Measurements from ENCODE around the gene ZNF835. TPM values are rescaled to one million over a fixed set of nuclear protein-coding genes. Genes with fewer than 3 reads are reported as not detected.

ZNF835 gene
- total and polyA plus RNA-seq, 2 of the 13 experiments (the other 11 are each of a cell fraction or from before 2014, with no cell fraction given), result not detected

DNA sequence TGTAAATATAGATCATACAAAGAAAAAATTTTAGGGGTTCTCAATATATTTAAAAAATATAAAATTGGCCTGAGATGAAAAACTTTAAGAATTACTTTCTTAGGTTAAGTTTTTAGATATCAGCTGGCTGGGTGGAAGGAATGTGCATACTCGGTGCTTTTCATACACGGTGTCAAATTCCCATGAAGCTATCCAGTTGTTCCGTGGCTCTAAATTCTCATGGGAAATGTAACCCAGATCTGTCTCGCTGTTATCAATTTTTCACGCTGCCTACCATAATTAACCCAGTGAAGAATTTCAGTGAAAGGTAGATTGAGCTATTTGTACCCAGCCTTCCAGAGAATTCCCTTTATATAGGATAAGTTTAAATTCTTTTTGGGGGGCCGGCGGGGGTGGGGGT, 11.6 kb upstream of the ZNF835 start:
- in situ Hi-C loops (cut with HindIII; ENCODE audit: extremely low pct_ligation_motif_present, low pct_unique_long_range_greater_than_20kb), result no loop called here
- WGBS (ENCODE audit: low lambda C conversion rate), result 10% methylated on average over 7 of the region's 7 CpGs
- CTCF ChIA-PET (ENCODE audit: low intra/inter-chr PET ratio, low total read pairs), result no interaction called here

More for the DNA sequence above, 11.6 kb upstream of the ZNF835 start:
- Histone ChIP-seq H3K4me1 (ENCODE audit: insufficient read depth, low read length) (no peaks in the 10 kb centered on the region), H3K79me2 (ENCODE audit: insufficient read depth, low read length) (no peaks in the 10 kb centered on the region), H3K4me2 (ENCODE audit: low read depth, low read length) (no peak overlapping the region), H3K9ac (ENCODE audit: insufficient read depth, low read depth, low read length) (no peak overlapping the region), H3K36me3 (replicated peaks in 1 of 2; ENCODE audit: control insufficient read depth in 1 of 2, insufficient read depth in 2 of 2, low read length in 2 of 2) (no peaks in the 10 kb centered on the region), H3K4me3 (replicated peaks in 1 of 3; ENCODE audit: insufficient read depth in 1 of 3, low read depth in 2 of 3, low read length in 3 of 3) (no peak overlapping the region), H3K27ac (ENCODE audit: extremely low read length, insufficient read depth, low read length) (no peak overlapping the region), H3K9me3 (ENCODE audit: low read length) (peaks cover 6% of the 10 kb centered on the region; the same call in 1 of the 2 replicates), H3K27me3 (ENCODE audit: control insufficient read depth in 1 of 2, insufficient read depth in 2 of 2, low read length in 2 of 2) (no peaks in the 10 kb centered on the region; a peak in 1 of 5 replicates), H2AFZ (ENCODE audit: low read length) (no peak overlapping the region), H4K20me1 (ENCODE audit: insufficient read depth, low read length) (no peaks in the 10 kb centered on the region)
- no peak for DNase-seq (ENCODE audit: low spot score)
- no peak for TF ChIP-seq SPEN (CRISPR knock-in tag; IDR thresholded peaks at IDR 0.05; ENCODE audit: low read depth)
- TF ChIP-seq ZMYM4 (CRISPR knock-in tag; IDR thresholded peaks at IDR 0.05), result no peak
- TF ChIP-seq MEIS1 (CRISPR knock-in tag; IDR thresholded peaks at IDR 0.05; ENCODE audit: borderline replicate concordance), result no peak
- TF ChIP-seq TFDP2 (CRISPR knock-in tag; IDR thresholded peaks at IDR 0.05), result no peak
- no peak for TF ChIP-seq ZNF501 (CRISPR knock-in tag; IDR thresholded peaks at IDR 0.05)
- TF ChIP-seq SIN3A (IDR thresholded peaks at IDR 0.05; ENCODE audit: borderline replicate concordance, low read depth, low read length), result no peak
- no peak for TF ChIP-seq ZNF546 (CRISPR knock-in tag; conservative IDR thresholded peaks at IDR 0.05)
- TF ChIP-seq, protein P1, sequence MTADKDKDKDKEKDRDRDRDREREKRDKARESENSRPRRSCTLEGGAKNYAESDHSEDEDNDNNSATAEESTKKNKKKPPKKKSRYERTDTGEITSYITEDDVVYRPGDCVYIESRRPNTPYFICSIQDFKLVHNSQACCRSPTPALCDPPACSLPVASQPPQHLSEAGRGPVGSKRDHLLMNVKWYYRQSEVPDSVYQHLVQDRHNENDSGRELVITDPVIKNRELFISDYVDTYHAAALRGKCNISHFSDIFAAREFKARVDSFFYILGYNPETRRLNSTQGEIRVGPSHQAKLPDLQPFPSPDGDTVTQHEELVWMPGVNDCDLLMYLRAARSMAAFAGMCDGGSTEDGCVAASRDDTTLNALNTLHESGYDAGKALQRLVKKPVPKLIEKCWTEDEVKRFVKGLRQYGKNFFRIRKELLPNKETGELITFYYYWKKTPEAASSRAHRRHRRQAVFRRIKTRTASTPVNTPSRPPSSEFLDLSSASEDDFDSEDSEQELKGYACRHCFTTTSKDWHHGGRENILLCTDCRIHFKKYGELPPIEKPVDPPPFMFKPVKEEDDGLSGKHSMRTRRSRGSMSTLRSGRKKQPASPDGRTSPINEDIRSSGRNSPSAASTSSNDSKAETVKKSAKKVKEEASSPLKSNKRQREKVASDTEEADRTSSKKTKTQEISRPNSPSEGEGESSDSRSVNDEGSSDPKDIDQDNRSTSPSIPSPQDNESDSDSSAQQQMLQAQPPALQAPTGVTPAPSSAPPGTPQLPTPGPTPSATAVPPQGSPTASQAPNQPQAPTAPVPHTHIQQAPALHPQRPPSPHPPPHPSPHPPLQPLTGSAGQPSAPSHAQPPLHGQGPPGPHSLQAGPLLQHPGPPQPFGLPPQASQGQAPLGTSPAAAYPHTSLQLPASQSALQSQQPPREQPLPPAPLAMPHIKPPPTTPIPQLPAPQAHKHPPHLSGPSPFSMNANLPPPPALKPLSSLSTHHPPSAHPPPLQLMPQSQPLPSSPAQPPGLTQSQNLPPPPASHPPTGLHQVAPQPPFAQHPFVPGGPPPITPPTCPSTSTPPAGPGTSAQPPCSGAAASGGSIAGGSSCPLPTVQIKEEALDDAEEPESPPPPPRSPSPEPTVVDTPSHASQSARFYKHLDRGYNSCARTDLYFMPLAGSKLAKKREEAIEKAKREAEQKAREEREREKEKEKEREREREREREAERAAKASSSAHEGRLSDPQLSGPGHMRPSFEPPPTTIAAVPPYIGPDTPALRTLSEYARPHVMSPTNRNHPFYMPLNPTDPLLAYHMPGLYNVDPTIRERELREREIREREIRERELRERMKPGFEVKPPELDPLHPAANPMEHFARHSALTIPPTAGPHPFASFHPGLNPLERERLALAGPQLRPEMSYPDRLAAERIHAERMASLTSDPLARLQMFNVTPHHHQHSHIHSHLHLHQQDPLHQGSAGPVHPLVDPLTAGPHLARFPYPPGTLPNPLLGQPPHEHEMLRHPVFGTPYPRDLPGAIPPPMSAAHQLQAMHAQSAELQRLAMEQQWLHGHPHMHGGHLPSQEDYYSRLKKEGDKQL (CRISPR knock-in tag; IDR thresholded peaks at IDR 0.05; ENCODE audit: low read depth), result no peak
- TF ChIP-seq NFIC (IDR thresholded peaks at IDR 0.05; ENCODE audit: low read length), result no peak
- no peak for TF ChIP-seq LCORL (IDR thresholded peaks at IDR 0.05)
- TF ChIP-seq LCORL (CRISPR knock-in tag; IDR thresholded peaks at IDR 0.05), result no peak
- BruUV-seq (replicated peaks), result no TSS peak
- no peak for ATAC-seq
- intact Hi-C loops (cut with micrococcal nuclease; ENCODE audit: unreplicated experiment), result no loop called here
- FAIRE-seq, result no peak
- POLR2A ChIA-PET, result no interaction called here
